ENCODE data around the gene ASTE1.
"Not testable (repeated sequence)": the region's sequence is repeated elsewhere in the genome, so short reads cannot be mapped to it uniquely, and the experiment has no call there.

The ASTE1 gene

GRCh38 chr3:131008326-131008725, 18.3 kb downstream of the ASTE1 start:
- no peak for DNase-seq

GRCh38 chr3:131007782-131008181, 18.8 kb downstream of the ASTE1 start:
- no peak for DNase-seq

DNA sequence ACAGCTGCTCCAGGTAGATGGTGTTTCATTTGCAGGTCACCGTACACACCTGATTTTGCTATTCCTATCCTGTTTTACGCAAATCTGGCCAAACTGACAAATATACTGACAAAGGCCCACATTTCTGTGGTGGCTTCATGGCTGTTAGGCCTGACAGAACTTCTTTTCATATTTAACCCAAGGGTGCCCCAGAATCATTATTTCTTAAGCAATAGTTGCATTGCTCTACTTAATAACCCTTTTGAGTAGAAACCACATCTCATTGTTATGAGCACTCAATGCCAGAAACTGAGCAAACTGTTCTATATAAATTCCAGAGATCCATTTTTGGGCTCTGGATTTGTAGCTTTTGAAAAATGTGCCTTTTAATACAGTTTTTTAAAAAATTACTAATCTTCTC, 19.4 kb downstream of the ASTE1 start:
- DNase-seq, result no peak

GRCh38 chr3:131004603-131005002, 22.0 kb downstream of the ASTE1 start:
- no peak for DNase-seq

GRCh38 chr3:131001071-131001470, 25.6 kb downstream of the ASTE1 start:
- no peak for DNase-seq

GRCh38 chr3:130997289-130997688, 29.3 kb downstream of the ASTE1 start:
- no peak for DNase-seq

DNA sequence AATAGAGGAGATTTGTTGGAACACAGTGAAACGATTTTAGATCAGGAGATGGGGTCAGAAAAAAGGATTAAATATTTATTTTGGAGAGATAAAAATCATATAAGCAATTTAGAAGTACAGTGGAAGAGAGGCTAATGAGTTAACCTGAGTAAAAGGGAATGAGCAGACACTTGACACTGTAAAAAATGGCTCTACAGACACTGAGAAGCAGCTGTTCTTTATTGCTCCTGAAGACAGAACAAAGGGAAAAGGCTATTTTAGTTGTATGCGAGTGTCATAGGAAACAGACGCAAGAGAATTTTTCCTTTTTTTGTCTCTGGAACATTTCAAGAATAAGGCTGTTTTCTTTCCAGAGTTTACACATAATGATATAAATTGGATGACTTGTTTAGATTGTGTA, 34.3 kb downstream of the ASTE1 start:
- DNase-seq, result no peak

DNA sequence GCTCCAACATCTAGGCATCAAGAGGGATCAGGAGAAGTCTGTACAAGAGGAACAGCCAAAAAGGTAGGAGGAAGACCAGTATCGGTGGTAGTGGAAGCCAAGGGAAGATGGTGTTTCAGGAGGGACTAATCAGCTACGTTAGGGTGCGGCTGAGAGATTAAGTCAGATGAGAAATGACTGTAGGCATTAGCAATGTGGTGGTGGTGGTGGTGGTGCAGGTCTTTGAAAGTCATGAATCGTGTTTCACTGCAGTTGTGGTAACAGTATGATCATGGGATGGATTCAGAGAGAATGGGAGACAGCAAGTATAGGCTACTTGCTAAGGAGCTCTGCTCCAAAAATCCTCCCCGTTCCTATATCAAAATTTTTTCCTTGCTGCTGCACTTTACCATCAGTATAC, 35.5 kb downstream of the ASTE1 start:
- no peak for DNase-seq

- DNase-seq, result no peak
Measured at GRCh38 chr3:130990282-130990681, 36.3 kb downstream of the ASTE1 start.

GRCh38 chr3:130981469-130981868, 45.2 kb downstream of the ASTE1 start:
- DNase-seq, result no peak

- DNase-seq, result no peak
Measured at GRCh38 chr3:130979117-130979516, 47.5 kb downstream of the ASTE1 start.

GRCh38 chr3:130976706-130977105, 49.9 kb downstream of the ASTE1 start:
- DNase-seq, result no peak

GRCh38 chr3:130975251-130975650, 51.4 kb downstream of the ASTE1 start:
- DNase-seq, result no peak

DNA sequence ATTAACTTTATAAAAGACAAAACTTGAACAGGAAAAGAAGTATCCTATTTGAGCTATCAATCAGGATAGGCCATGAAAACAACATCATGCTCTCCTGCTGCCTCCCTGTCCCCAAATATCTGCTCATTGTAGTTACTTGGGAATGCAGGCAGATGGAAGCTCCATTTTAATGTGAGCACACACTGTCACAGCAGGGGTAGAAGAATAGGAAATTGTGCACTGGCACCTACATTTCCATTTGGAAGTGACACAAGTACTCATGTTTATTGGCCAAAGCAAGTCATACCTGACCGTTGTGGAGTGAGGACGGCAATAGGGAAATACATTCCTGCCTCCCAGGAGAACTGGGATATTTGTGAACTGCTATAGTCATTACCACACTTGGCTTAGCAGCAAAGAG, 52.4 kb downstream of the ASTE1 start:
- DNase-seq, result no peak

- no peak for DNase-seq
Measured at GRCh38 chr3:130973406-130973805, 53.2 kb downstream of the ASTE1 start.

DNA sequence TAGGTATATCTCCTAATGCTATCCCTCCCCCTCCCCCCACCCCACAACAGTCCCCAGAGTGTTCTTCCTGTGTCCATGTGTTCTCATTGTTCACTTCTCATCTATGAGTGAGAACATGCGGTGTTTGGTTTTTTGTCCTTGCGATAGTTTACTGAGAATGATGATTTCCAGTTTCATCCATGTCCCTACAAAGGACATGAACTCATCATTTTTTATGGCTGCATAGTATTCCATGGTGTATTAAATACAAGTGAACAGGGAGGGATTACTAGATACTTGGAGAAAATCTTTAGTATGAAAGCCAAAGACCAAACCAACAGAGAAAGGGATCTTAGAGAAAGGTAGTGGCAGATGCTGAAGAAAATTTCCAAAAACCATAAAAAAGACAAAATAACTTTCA, 54.0 kb downstream of the ASTE1 start:
- DNase-seq, result not testable (repeated sequence)

- no peak for DNase-seq
Measured at GRCh38 chr3:130971208-130971607, 55.4 kb downstream of the ASTE1 start.

DNA sequence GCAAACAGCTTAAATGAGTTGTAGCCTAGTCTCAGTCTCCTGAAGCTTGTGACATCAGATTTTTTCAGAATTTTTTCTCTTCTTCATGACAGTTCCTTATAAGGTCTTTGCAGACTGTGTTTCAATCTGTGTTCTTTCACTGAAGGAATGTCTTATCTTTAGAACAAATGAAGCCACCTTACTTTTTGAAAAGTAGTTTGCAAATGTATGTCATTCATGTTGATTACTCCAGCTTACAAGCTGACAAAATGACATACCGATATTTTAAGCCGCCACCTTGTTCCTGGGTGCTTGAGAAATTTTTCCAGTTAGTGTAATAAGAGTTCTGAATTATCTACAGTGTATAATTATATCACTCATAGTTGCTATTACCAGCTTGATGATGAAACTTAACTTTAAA, 57.0 kb downstream of the ASTE1 start:
- peak in 5 of 56 donors; percentile 3 to 25 (median 5) for DNase-seq

DNA sequence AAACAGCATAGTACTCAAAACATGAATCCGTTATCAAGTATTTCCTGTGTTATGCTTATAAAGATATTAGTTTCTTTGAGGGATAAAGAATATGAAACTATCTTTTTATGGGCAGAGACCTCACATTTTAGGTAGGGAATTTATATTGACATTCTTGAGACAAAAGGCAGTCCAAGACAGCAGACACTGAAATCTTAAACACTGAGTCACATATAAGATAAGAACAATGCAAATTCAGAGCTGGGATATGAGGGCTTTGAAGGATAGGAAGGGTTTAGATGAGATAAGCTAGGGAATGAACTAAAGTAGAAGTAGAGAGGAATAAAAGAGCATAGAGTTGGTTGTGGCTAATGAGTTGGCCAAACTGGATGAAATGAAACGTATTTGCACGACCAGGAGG, 58.4 kb downstream of the ASTE1 start:
- DNase-seq, result no peak

GRCh38 chr3:130967281-130967680, 59.3 kb downstream of the ASTE1 start:
- DNase-seq, result no peak

DNA sequence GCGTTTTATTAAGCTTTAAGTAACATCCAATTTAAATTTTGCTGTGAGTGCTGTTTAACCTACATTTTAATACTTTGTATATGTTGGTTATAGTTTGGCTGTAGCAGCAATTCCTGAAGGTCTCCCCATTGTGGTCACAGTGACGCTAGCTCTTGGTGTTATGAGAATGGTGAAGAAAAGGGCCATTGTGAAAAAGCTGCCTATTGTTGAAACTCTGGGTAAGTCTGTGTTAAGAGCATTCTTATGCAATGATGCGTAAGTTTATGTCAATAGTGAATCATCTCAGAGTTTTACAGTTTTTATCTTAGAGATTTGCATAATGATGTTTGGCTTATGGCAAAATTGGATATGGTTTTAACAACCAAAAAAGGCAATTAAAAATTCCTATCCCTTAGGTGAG, 62.7 kb downstream of the ASTE1 start:
- peak in 2 of 56 donors; percentile 3 to 34 for DNase-seq

Data from nucleus accumbens (tissue), 56 donors.